Mesenchymal stem cell (in vitro differentiated cells and primary cell): ENCODE measurements around the gene ZPLD1. TPM values are rescaled to one million over a fixed set of nuclear protein-coding genes. Genes with fewer than 3 reads are reported as not detected.

Experiments
- DNase-seq: peaks from one replicate; pipeline ENCODE4 v3.0.0-alpha.2; 2013
- H2AFZ ChIP-seq: one replicate; pipeline ENCODE4 v1.6.1; 2013; ENCODE audit warnings: low read depth, mild to moderate bottlenecking, control low read depth, inconsistent platforms, low read length, moderate library complexity
- H2AK5ac ChIP-seq: 2 replicates; pipeline ENCODE4 v1.6.1; 2013; ENCODE audit warnings: low read length, moderate library complexity, mild to moderate bottlenecking, inconsistent platforms; ENCODE audit not compliant: severe bottlenecking
- H2BK120ac ChIP-seq: one replicate; pipeline ENCODE4 v1.6.1; 2013; ENCODE audit warnings: low read depth, mild to moderate bottlenecking, inconsistent platforms, low read length, moderate library complexity
- H2BK12ac ChIP-seq, 2 experiments: one replicate each; pipeline ENCODE4 v1.6.1; 2013; ENCODE audit warnings: inconsistent platforms in 2 of 2, low read length in 2 of 2, mild to moderate bottlenecking in 2 of 2, moderate library complexity in 2 of 2, control low read depth in 1 of 2
- H2BK15ac ChIP-seq: one replicate; pipeline ENCODE4 v1.6.1; 2013; ENCODE audit warnings: mild to moderate bottlenecking, low read depth, inconsistent platforms; ENCODE audit not compliant: poor library complexity, severe bottlenecking
- H2BK5ac ChIP-seq: 2 replicates; pipeline ENCODE4 v1.6.1; 2013; ENCODE audit warnings: low read depth, mild to moderate bottlenecking, low read length, control low read depth, inconsistent platforms; ENCODE audit not compliant: poor library complexity, severe bottlenecking
- H3K14ac ChIP-seq, 2 experiments: one replicate each; pipeline ENCODE4 v1.6.1; 2013; ENCODE audit warnings: inconsistent platforms in 2 of 2, low read length in 2 of 2, control low read depth in 1 of 2, mild to moderate bottlenecking in 1 of 2, moderate library complexity in 1 of 2
- H3K18ac ChIP-seq, 2 experiments: one replicate each; pipeline ENCODE4 v1.6.1; 2013; ENCODE audit warnings: inconsistent platforms in 2 of 2, low read length in 2 of 2, control low read depth in 1 of 2, low read depth in 1 of 2, mild to moderate bottlenecking in 1 of 2
- H3K23ac ChIP-seq, 2 experiments: one replicate each; pipeline ENCODE4 v1.6.1; 2013; ENCODE audit warnings: inconsistent platforms in 2 of 2, low read length in 2 of 2, mild to moderate bottlenecking in 2 of 2, moderate library complexity in 2 of 2, control low read depth in 1 of 2
- H3K27ac ChIP-seq: 2 replicates; pipeline ENCODE4 v1.5.1; 2013; ENCODE audit warnings: mild to moderate bottlenecking, moderate library complexity, low read length, control low read depth, inconsistent platforms; ENCODE audit not compliant: poor library complexity, severe bottlenecking
- H3K27me3 ChIP-seq, 2 experiments: 2 replicates each; pipeline versions ENCODE4 v1.6.1 to v1.7.0; 2013; ENCODE audit warnings: low read length in 2 of 2, mild to moderate bottlenecking in 2 of 2, moderate library complexity in 2 of 2, control low read depth in 1 of 2, inconsistent platforms in 1 of 2; ENCODE audit not compliant: control insufficient read depth in 1 of 2, insufficient read depth in 1 of 2
- H3K36me3 ChIP-seq, 2 experiments: 2 replicates each; pipeline versions ENCODE4 v1.6.1 to v1.7.0; 2013; ENCODE audit warnings: low read length in 2 of 2, control low read depth in 1 of 2, inconsistent platforms in 1 of 2, low read depth in 1 of 2, mild to moderate bottlenecking in 1 of 2; ENCODE audit not compliant: insufficient read depth in 2 of 2, control insufficient read depth in 1 of 2
- H3K4ac ChIP-seq, 2 experiments: one replicate each; pipeline ENCODE4 v1.6.1; 2013; ENCODE audit warnings: inconsistent platforms in 2 of 2, low read length in 2 of 2, mild to moderate bottlenecking in 2 of 2, moderate library complexity in 2 of 2, control low read depth in 1 of 2, low read depth in 1 of 2
- H3K4me1 ChIP-seq: 2 replicates; pipeline ENCODE4 v1.6.1; 2013; ENCODE audit warnings: low read depth, low read length, control low read depth; ENCODE audit not compliant: control insufficient read depth, insufficient read depth
- H3K4me2 ChIP-seq: 2 replicates; pipeline ENCODE4 v1.6.1; 2013; ENCODE audit warnings: low read length, mild to moderate bottlenecking, inconsistent platforms; ENCODE audit not compliant: poor library complexity, severe bottlenecking
- H3K4me3 ChIP-seq, 2 experiments: 2 replicates each; pipeline versions ENCODE4 v1.5.1 to v1.7.0; 2013; ENCODE audit warnings: low read length in 2 of 2, mild to moderate bottlenecking in 2 of 2, control low read depth in 1 of 2, low read depth in 1 of 2; ENCODE audit not compliant: insufficient read depth in 1 of 2
- H3K79me1 ChIP-seq: replicated peaks from 2 replicates; pipeline ENCODE4 v1.6.1; 2013; ENCODE audit warnings: mild to moderate bottlenecking, control low read depth, low read length, inconsistent platforms; ENCODE audit not compliant: poor library complexity, severe bottlenecking
- H3K9ac ChIP-seq: 2 replicates; pipeline ENCODE4 v1.7.0; 2013; ENCODE audit warnings: mild to moderate bottlenecking, low read length, moderate library complexity
- H3K9me3 ChIP-seq: 2 replicates; pipeline ENCODE4 v1.7.0; 2013; ENCODE audit warnings: mild to moderate bottlenecking, low read length; ENCODE audit not compliant: control insufficient read depth
- H4K8ac ChIP-seq: one replicate; pipeline ENCODE4 v1.6.1; 2013; ENCODE audit warnings: inconsistent platforms, mild to moderate bottlenecking, low read length, moderate library complexity
- H4K91ac ChIP-seq: one replicate; pipeline ENCODE4 v1.6.1; 2013; ENCODE audit warnings: mild to moderate bottlenecking, low read length, inconsistent platforms
- WGBS: methylation state at CpG from one replicate; pipeline ENCODE4 v1.1.7; 2013; ENCODE audit warnings: mixed read lengths; 5-methylcytosine and 5-hydroxymethylcytosine counted together
- polyA plus RNA-seq, 2 experiments: library from polyadenylated mRNA; stranded (reverse); fragments of 200-250 nt; gene quantifications; one replicate each; pipeline ENCODE4 v1.2.3, GENCODE V29; 2013

ZPLD1 gene
- polyA plus RNA-seq (2013, experiment 1 of 2), result 0.01 TPM
- not detected for polyA plus RNA-seq (2013, experiment 2 of 2)

DNA sequence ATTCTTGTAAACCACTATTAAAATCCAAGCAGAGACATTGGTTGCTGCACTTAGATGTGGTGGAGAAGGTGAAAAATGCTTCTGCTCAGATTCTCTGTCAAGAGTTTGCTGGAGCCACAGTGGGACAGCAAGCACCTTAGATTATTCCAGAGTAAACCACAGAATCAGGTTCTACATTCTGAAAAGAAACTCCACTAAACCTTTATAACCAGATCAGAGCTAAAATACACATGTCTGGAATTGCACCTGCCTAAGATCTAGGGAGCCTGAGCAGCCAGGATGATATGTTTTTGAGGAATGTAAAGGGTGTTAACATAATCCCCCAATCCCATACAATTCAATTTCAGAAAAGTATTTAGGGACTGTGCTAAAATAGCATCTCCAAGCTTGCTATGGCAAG lies at the start of gene ZPLD1:
Gene ZPLD1, plus strand, starts transcription at position 301 of the 400 bp plus-strand sequence. CDS start 3,473 bp downstream, outside the sequence.
- no peaks in the 10 kb centered on the region for H3K79me1 ChIP-seq
- no peaks in the 10 kb centered on the region for H3K9me3 ChIP-seq
- H3K9ac ChIP-seq, result no peak within 1 kb of the TSS
- H3K36me3 ChIP-seq, result no peaks in the 10 kb centered on the region
- H3K4ac ChIP-seq, result no peak within 1 kb of the TSS
- no peak within 1 kb of the TSS for H4K91ac ChIP-seq
- H4K8ac ChIP-seq, result no peak within 1 kb of the TSS
- no peak within 1 kb of the TSS for H2BK5ac ChIP-seq
- H3K27ac ChIP-seq, result no peak within 1 kb of the TSS
- DNase-seq, result no peak
- no peak within 1 kb of the TSS for H3K14ac ChIP-seq
- H3K4me2 ChIP-seq, result no peak within 1 kb of the TSS
- H2AFZ ChIP-seq, result no peak within 1 kb of the TSS
- H2BK120ac ChIP-seq, result no peak within 1 kb of the TSS
- no peaks in the 10 kb centered on the region for H3K27me3 ChIP-seq
- H2BK12ac ChIP-seq, result no peak within 1 kb of the TSS
- H3K23ac ChIP-seq, result no peak within 1 kb of the TSS
- H3K4me1 ChIP-seq, result no peaks in the 10 kb centered on the region
- H2BK15ac ChIP-seq, result no peak within 1 kb of the TSS
- no peak within 1 kb of the TSS for H3K4me3 ChIP-seq
- H3K18ac ChIP-seq, result no peak within 1 kb of the TSS
- no peak within 1 kb of the TSS for H2AK5ac ChIP-seq

DNA sequence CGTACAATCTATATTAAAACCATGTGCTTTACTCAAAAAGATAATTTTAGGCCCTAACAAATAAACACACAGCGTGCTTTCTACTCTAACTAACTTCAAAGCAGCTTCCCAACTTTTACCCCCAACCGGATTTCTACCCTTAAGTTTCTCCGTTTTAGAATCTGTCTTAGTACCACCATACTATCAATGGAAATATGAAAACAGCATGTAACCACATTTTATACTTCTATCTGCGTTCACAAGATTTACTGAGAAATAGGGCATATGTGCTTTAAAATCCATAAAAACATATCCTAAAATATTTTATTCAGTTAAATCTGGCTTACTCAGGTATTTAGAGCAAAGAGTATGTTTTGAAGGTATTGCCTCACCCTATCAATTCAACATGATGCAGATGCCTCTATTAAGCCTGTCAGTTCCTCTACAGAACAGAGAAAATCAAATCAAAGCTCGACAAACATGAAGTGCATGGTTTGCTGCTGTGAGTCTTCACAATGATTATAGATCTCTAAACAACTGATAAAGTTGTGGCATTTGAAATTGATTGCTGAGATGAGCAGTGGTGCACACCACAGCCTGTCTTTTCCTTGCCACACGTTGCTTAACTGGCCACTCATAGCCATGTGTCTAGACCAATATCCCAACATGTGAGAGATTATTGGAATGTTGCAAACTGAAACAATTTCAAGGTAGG lies 44.5 kb upstream of the ZPLD1 start:
- Histone ChIP-seq H2BK12ac (no peak overlapping the region), H2BK15ac (no peak overlapping the region), H4K91ac (no peak overlapping the region), H3K4me1 (no peaks in the 10 kb centered on the region), H3K14ac (no peak overlapping the region), H3K36me3 (no peaks in the 10 kb centered on the region), H3K9ac (no peak overlapping the region), H2BK5ac (no peak overlapping the region), H3K9me3 (no peaks in the 10 kb centered on the region), H2AFZ (no peak overlapping the region), H2AK5ac (no peak overlapping the region), H3K4me3 (no peak overlapping the region), H3K23ac (no peak overlapping the region), H3K18ac (no peak overlapping the region), H3K4ac (no peak overlapping the region), H3K4me2 (no peak overlapping the region), H2BK120ac (no peak overlapping the region), H4K8ac (no peak overlapping the region), H3K27me3 (no peaks in the 10 kb centered on the region), H3K79me1 (no peaks in the 10 kb centered on the region), H3K27ac (no peak overlapping the region)
- no peak for DNase-seq
- WGBS, result 68% methylated on average over 5 of the region's 7 CpGs

DNA sequence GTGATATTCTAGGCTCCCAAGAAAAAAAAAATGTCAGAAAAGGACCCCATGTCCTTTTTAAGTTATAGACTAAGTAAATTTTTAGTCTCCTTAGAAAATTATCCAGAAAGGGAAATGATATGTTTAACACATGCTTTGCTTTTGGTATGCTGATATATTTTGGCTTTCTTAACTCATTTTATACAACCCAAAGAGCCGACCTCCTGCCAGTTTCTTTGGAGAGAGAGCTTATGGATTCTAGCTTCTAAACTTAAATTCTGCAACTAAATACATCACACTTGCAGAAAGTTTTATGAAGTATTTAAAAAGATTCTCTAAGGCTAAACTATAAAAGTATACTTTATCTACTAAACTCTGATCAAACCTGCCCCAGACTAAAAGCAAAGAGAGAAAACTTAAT lies 43.9 kb upstream of the ZPLD1 start:
- Histone ChIP-seq H3K9me3 (no peaks in the 10 kb centered on the region), H2BK12ac (no peak overlapping the region), H2AK5ac (no peak overlapping the region), H3K18ac (no peak overlapping the region), H2BK120ac (no peak overlapping the region), H3K4ac (no peak overlapping the region), H3K4me3 (no peak overlapping the region), H3K79me1 (no peaks in the 10 kb centered on the region), H3K27ac (no peak overlapping the region), H3K27me3 (no peaks in the 10 kb centered on the region), H4K91ac (no peak overlapping the region), H2AFZ (no peak overlapping the region), H3K36me3 (no peaks in the 10 kb centered on the region), H3K9ac (no peak overlapping the region), H3K4me1 (no peaks in the 10 kb centered on the region), H4K8ac (no peak overlapping the region), H3K14ac (no peak overlapping the region), H3K23ac (no peak overlapping the region), H2BK5ac (no peak overlapping the region), H2BK15ac (no peak overlapping the region), H3K4me2 (no peak overlapping the region)
- no peak for DNase-seq
- WGBS, result no CpG with 5 or more reads among the region's 1 CpG

DNA sequence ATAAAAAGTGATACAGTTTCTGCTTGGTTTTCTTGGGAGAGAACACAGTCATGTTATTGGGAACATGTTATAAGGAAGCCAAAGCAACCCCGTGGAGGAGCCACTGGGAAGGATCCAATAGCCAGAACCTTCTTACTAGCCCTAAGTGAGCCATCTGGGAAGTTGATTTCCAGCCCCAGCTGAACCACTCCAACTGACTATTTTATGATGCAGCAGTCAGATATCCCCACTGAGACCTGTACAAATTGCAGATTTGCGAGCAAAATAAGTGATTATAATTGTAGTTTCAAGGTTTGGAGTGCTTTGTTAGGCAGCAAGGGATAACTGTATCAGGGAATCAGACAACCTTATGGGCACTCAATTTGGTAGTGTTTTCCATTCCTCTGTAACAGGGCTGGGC lies 43.3 kb upstream of the ZPLD1 start:
- no peak overlapping the region for H2AFZ ChIP-seq
- no peak overlapping the region for H4K8ac ChIP-seq
- H3K36me3 ChIP-seq, result no peaks in the 10 kb centered on the region
- H2BK120ac ChIP-seq, result no peak overlapping the region
- no peak overlapping the region for H3K9ac ChIP-seq
- no peak overlapping the region for H2BK5ac ChIP-seq
- no peak overlapping the region for H2BK15ac ChIP-seq
- no peak overlapping the region for H3K4me3 ChIP-seq
- no peak overlapping the region for H3K27ac ChIP-seq
- no peak overlapping the region for H3K4ac ChIP-seq
- no peaks in the 10 kb centered on the region for H3K27me3 ChIP-seq
- H2AK5ac ChIP-seq, result no peak overlapping the region
- H3K23ac ChIP-seq, result no peak overlapping the region
- H3K14ac ChIP-seq, result no peak overlapping the region
- no peak overlapping the region for H3K4me2 ChIP-seq
- WGBS, result 61% methylated on average over 2 of the region's 2 CpGs
- no peaks in the 10 kb centered on the region for H3K4me1 ChIP-seq
- H3K18ac ChIP-seq, result no peak overlapping the region
- H3K79me1 ChIP-seq, result no peaks in the 10 kb centered on the region
- H2BK12ac ChIP-seq, result no peak overlapping the region
- no peaks in the 10 kb centered on the region for H3K9me3 ChIP-seq
- no peak for DNase-seq
- no peak overlapping the region for H4K91ac ChIP-seq
